GM23338 (cell line): ENCODE results near the gene IRF6. TPM values are rescaled to one million over a fixed set of nuclear protein-coding genes. Genes with fewer than 3 reads are reported as not detected.

Experiments
- ATAC-seq: fragments of 200-7000 bp; cut with Tn5 transposase; 3 replicates; pipeline ENCODE4 v1.9.1; 2020
- DNase-seq: peaks from one replicate; pipeline ENCODE4 v3.0.0-alpha.2; 2015; ENCODE audit warnings: low spot score
- H2AFZ ChIP-seq: fragments of 200-600 bp; sonication (generic); 2 replicates; pipeline ENCODE4 v1.8.0; 2016; ENCODE audit warnings: antibody characterized with exemption, mild to moderate bottlenecking, moderate library complexity
- H3F3A ChIP-seq: fragments of 200-600 bp; sonication (generic); replicated peaks from 2 replicates; pipeline ENCODE4 v1.8.0; 2017; ENCODE audit warnings: antibody characterized with exemption, mixed run types, low read depth
- H3K27ac ChIP-seq: fragments of 200-600 bp; sonication (generic); 2 replicates; pipeline ENCODE4 v1.6.1; 2016; ENCODE audit warnings: low read depth
- H3K27me3 ChIP-seq: fragments of 200-600 bp; sonication (generic); 2 replicates; pipeline ENCODE4 v1.8.0; 2016; ENCODE audit warnings: mild to moderate bottlenecking, mixed run types, moderate library complexity; ENCODE audit not compliant: insufficient read depth
- H3K36me3 ChIP-seq: fragments of 200-600 bp; sonication (generic); 2 replicates; pipeline ENCODE4 v1.8.0; 2016; ENCODE audit warnings: mild to moderate bottlenecking; ENCODE audit not compliant: insufficient read depth
- H3K4me1 ChIP-seq: fragments of 200-600 bp; sonication (generic); 2 replicates; pipeline ENCODE4 v1.8.0; 2016; ENCODE audit warnings: mild to moderate bottlenecking, moderate library complexity; ENCODE audit not compliant: insufficient read depth
- H3K4me2 ChIP-seq: fragments of 200-600 bp; sonication (generic); 2 replicates; pipeline ENCODE4 v1.7.1; 2017; ENCODE audit warnings: mixed run types
- H3K4me3 ChIP-seq: fragments of 200-600 bp; sonication (generic); 2 replicates; pipeline ENCODE4 v1.6.1; 2016; ENCODE audit warnings: mixed run types
- H3K79me2 ChIP-seq: fragments of 200-600 bp; sonication (generic); replicated peaks from 2 replicates; pipeline ENCODE4 v1.8.0; 2017; ENCODE audit warnings: mild to moderate bottlenecking; ENCODE audit not compliant: insufficient read depth
- H3K9me2 ChIP-seq: fragments of 200-600 bp; sonication (generic); 2 replicates; pipeline ENCODE4 v1.8.0; 2017; ENCODE audit not compliant: insufficient read depth
- H4K20me1 ChIP-seq: fragments of 200-600 bp; sonication (generic); replicated peaks from 2 replicates; pipeline ENCODE4 v1.8.0; 2017; ENCODE audit warnings: mild to moderate bottlenecking; ENCODE audit not compliant: insufficient read depth
- H3K27ac Mint-ChIP-seq: 2 replicates; pipeline ENCODE4 v1.8.0; 2020; ENCODE audit warnings: inconsistent platforms, mild to moderate bottlenecking, moderate library complexity, mixed read lengths
- H3K27me3 Mint-ChIP-seq: 3 replicates; pipeline ENCODE4 v1.8.0; 2022; ENCODE audit warnings: low read depth, mild to moderate bottlenecking, moderate library complexity, mixed read lengths, inconsistent platforms; ENCODE audit not compliant: insufficient read depth, poor library complexity
- H3K36me3 Mint-ChIP-seq: 3 replicates; pipeline ENCODE4 v1.8.0; 2021; ENCODE audit warnings: low read depth, mild to moderate bottlenecking, inconsistent platforms, moderate library complexity, mixed read lengths
- H3K4me1 Mint-ChIP-seq: 3 replicates; pipeline ENCODE4 v1.8.0; 2020; ENCODE audit warnings: mild to moderate bottlenecking, inconsistent platforms, mixed read lengths
- H3K4me3 Mint-ChIP-seq: 3 replicates; pipeline ENCODE4 v1.8.0; 2021; ENCODE audit warnings: moderate library complexity, mild to moderate bottlenecking, inconsistent platforms, mixed read lengths
- H3K9me3 Mint-ChIP-seq: 3 replicates; pipeline ENCODE4 v1.8.0; 2020; ENCODE audit warnings: moderate library complexity, mild to moderate bottlenecking, inconsistent platforms, mixed read lengths
- CREB1 ChIP-seq: fragments of 250-450 bp; sonication (Bioruptor Pico); IDR thresholded peaks from 2 replicates; pipeline ENCODE4 v1.5.0; 2020; ENCODE audit warnings: low read depth, mild to moderate bottlenecking, moderate library complexity
- CTCF ChIP-seq, 2 experiments: fragments of 200-600 bp in 1 of 2; sonication (generic) in 1 of 2; conservative IDR thresholded peaks; 2 replicates each; pipeline versions ENCODE4 v1.5.1 to v1.6.1; 2016 to 2017; ENCODE audit warnings: antibody characterized with exemption in 2 of 2, low read depth in 2 of 2, mild to moderate bottlenecking in 2 of 2, moderate library complexity in 1 of 2
- EZH2 ChIP-seq: fragments of 200-600 bp; sonication (generic); IDR thresholded peaks from one replicate; pipeline ENCODE4 v1.8.0; 2017; ENCODE audit warnings: antibody characterized with exemption, mild to moderate bottlenecking, low read depth; ENCODE audit not compliant: unreplicated experiment
- EZH2phosphoT487 ChIP-seq: fragments of 200-600 bp; sonication (generic); IDR thresholded peaks from one replicate; pipeline ENCODE4 v1.8.1; 2018; ENCODE audit warnings: antibody characterized with exemption; ENCODE audit not compliant: unreplicated experiment
- JUNB ChIP-seq: IDR thresholded peaks from one replicate; pipeline ENCODE4 v1.6.1; 2016; ENCODE audit warnings: antibody characterized with exemption; ENCODE audit not compliant: unreplicated experiment
- NANOG ChIP-seq: IDR thresholded peaks from 2 replicates; pipeline ENCODE4 v1.6.1; 2016; ENCODE audit warnings: antibody characterized with exemption, borderline replicate concordance
- POLR2AphosphoS5 ChIP-seq: IDR thresholded peaks from 2 replicates; pipeline ENCODE4 v1.6.1; 2016; ENCODE audit warnings: antibody characterized with exemption, low read depth
- STAT1 ChIP-seq: IDR thresholded peaks from one replicate; pipeline ENCODE4 v1.6.1; 2016; ENCODE audit warnings: antibody characterized with exemption; ENCODE audit not compliant: unreplicated experiment
- ZNF114 ChIP-seq: fragments of 250-450 bp; sonication (Bioruptor Pico); IDR thresholded peaks from 2 replicates; pipeline ENCODE4 v1.5.0; 2020; ENCODE audit warnings: mild to moderate bottlenecking, moderate library complexity
- ZNF462 ChIP-seq: fragments of 250-450 bp; sonication (Bioruptor Pico); IDR thresholded peaks from 2 replicates; pipeline ENCODE4 v1.5.0; 2020; ENCODE audit warnings: mild to moderate bottlenecking, moderate library complexity
- polyA plus RNA-seq: library from polyadenylated mRNA; unstranded; fragments of >200 nt; fragmentation: Nextera tagmentation; extraction: Ambion mirVana; gene quantifications from 2 replicates; pipeline ENCODE4 v1.2.1, GENCODE V29; 2016
- total RNA-seq: library from RNA; depleted of rRNA; stranded (reverse); fragments of >200 nt; shearing (Covaris generic); gene quantifications from 2 replicates; pipeline ENCODE4 v1.2.3, GENCODE V29; 2014
- TF ChIP-seq, protein P1 (sequence below): IDR thresholded peaks from one replicate; pipeline ENCODE4 v1.6.1; 2018; ENCODE audit warnings: antibody characterized with exemption; ENCODE audit not compliant: unreplicated experiment

IRF6 gene
- total and polyA plus RNA-seq, 2 experiments from 2014 or later: 4.6 to 11.7 TPM

- Mint-ChIP-seq H3K27me3 (peaks cover 3% of the 10 kb centered on the region), H3K9me3 (no peaks in the 10 kb centered on the region), H3K4me3 (no peak overlapping the region), H3K4me1 (peaks cover 18% of the 10 kb centered on the region), H3K27ac (no peak overlapping the region), H3K36me3 (no peaks in the 10 kb centered on the region)
- Histone ChIP-seq H3K27me3 (no peaks in the 10 kb centered on the region), H3K36me3 (no peaks in the 10 kb centered on the region), H3K4me1 (peaks cover 9% of the 10 kb centered on the region), H3K4me3 (no peak overlapping the region), H4K20me1 (no peaks in the 10 kb centered on the region; the same call in none of the 2 replicates), H3K4me2 (no peak overlapping the region), H3F3A (no peaks in the 10 kb centered on the region), H3K9me2 (no peaks in the 10 kb centered on the region), H3K79me2 (peaks cover 11% of the 10 kb centered on the region), H2AFZ (no peak overlapping the region), H3K27ac (no peak overlapping the region)
- TF ChIP-seq POLR2AphosphoS5: no peak
- TF ChIP-seq CTCF (conservative IDR thresholded peaks at IDR 0.05; ENCODE audit: low read depth in 2 of 2): no peak
- TF ChIP-seq, protein P1, sequence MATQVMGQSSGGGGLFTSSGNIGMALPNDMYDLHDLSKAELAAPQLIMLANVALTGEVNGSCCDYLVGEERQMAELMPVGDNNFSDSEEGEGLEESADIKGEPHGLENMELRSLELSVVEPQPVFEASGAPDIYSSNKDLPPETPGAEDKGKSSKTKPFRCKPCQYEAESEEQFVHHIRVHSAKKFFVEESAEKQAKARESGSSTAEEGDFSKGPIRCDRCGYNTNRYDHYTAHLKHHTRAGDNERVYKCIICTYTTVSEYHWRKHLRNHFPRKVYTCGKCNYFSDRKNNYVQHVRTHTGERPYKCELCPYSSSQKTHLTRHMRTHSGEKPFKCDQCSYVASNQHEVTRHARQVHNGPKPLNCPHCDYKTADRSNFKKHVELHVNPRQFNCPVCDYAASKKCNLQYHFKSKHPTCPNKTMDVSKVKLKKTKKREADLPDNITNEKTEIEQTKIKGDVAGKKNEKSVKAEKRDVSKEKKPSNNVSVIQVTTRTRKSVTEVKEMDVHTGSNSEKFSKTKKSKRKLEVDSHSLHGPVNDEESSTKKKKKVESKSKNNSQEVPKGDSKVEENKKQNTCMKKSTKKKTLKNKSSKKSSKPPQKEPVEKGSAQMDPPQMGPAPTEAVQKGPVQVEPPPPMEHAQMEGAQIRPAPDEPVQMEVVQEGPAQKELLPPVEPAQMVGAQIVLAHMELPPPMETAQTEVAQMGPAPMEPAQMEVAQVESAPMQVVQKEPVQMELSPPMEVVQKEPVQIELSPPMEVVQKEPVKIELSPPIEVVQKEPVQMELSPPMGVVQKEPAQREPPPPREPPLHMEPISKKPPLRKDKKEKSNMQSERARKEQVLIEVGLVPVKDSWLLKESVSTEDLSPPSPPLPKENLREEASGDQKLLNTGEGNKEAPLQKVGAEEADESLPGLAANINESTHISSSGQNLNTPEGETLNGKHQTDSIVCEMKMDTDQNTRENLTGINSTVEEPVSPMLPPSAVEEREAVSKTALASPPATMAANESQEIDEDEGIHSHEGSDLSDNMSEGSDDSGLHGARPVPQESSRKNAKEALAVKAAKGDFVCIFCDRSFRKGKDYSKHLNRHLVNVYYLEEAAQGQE: no peak
- no peak for TF ChIP-seq ZNF114 (CRISPR knock-in tag)
- no peak for TF ChIP-seq JUNB
- TF ChIP-seq EZH2: no peak
- no peak for TF ChIP-seq ZNF462 (CRISPR knock-in tag)
- no peak for TF ChIP-seq CREB1
- TF ChIP-seq STAT1: no peak
- TF ChIP-seq EZH2phosphoT487: no peak
- TF ChIP-seq NANOG: no peak
- ATAC-seq (no peak), DNase-seq (no peak)
Observed at GRCh38 chr1:209802117-209802779, 3.7 kb downstream of the IRF6 start.
